Measurements from ENCODE around the gene ZHX3. TPM values are rescaled to one million over a fixed set of nuclear protein-coding genes. Genes with fewer than 3 reads are reported as not detected.

The ZHX3 gene
- total and polyA plus RNA-seq, 2 of the 4 experiments (the other 2 are of a cell fraction): 25.0 to 28.0 TPM

DNA sequence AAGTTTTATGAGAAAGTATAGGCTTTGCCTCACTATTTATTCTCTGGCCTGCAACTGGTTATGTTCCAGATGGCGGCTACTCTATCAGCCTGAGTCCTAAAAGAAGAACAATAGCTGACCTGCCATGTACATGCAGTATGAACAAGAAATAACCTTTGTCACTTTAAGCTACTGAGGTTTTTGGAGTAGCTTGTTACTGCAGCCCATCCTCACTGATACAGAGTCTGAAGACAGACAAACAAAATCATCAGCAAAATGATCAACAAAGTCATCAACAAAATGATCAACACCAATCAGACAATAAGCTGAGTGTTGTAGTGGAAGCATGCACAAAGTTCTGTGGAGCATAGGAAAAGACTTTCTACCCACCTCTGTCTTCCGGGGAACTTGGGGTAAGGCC, 97.7 kb downstream of the ZHX3 start:
- no peak overlapping the region for H3K56ac ChIP-seq (ENCODE audit: extremely low read depth, insufficient read depth, low read length)
- no peak overlapping the region for H2BK20ac ChIP-seq (ENCODE audit: low read depth, low read length)
- H3K4ac ChIP-seq (ENCODE audit: low read depth, low read length): no peak overlapping the region
- BruUV-seq (replicated peaks): no TSS peak
- H3K79me1 ChIP-seq (ENCODE audit: low read depth in 1 of 2, low read length in 2 of 2): peaks cover 25 to 46% of the 10 kb centered on the region in 2 experiments
- POLR2A ChIA-PET (ENCODE audit: unreplicated experiment): no interaction called here
- H3K4me2 ChIP-seq (ENCODE audit: low read depth, low read length): no peak overlapping the region
- no peaks in the 10 kb centered on the region for H3K9me3 ChIP-seq (ENCODE audit: control insufficient read depth, insufficient read depth, low read length)
- no CpG with 5 or more reads among the region's 2 CpGs for whole genome bisulfite sequencing, 2 experiments (ENCODE audit: extremely low coverage in 2 of 2, insufficient read length in 1 of 2)
- in situ Hi-C loops (cut with MboI; ENCODE audit: low sequenced_read_pairs): no loop called here
- no peak overlapping the region for H2BK15ac ChIP-seq (ENCODE audit: low read depth, low read length)
- no peak overlapping the region for H4K91ac ChIP-seq (ENCODE audit: insufficient read depth, low read depth, low read length)
- H2BK5ac ChIP-seq (ENCODE audit: low read depth, low read length, poor library complexity, severe bottlenecking): no peak overlapping the region
- H2BK120ac ChIP-seq (ENCODE audit: low read depth, low read length): no peak overlapping the region
- no peak overlapping the region for H4K8ac ChIP-seq (ENCODE audit: low read depth in 2 of 2, low read length in 2 of 2)
- H3K27ac ChIP-seq (ENCODE audit: insufficient read depth, low read length): no peak overlapping the region
- peaks cover 9% of the 10 kb centered on the region for H3K4me1 ChIP-seq (ENCODE audit: control insufficient read depth, insufficient read depth, low read length)
- no peak overlapping the region for H3K23ac ChIP-seq (ENCODE audit: low read depth, low read length)
- no peaks in the 10 kb centered on the region for H3K36me3 ChIP-seq (ENCODE audit: control insufficient read depth, insufficient read depth, low read length)
- intact Hi-C loops (cut with micrococcal nuclease): no loop called here
- no peaks in the 10 kb centered on the region; the same call in none of the 2 replicates for H3K9me1 ChIP-seq (ENCODE audit: insufficient read depth, low read length)
- CTCF ChIA-PET: no interaction called here
- H3K9ac ChIP-seq (ENCODE audit: low read depth, low read length): no peak overlapping the region
- ATAC-seq (ENCODE audit: low read depth): no peak
- H3K27me3 ChIP-seq (ENCODE audit: control insufficient read depth, insufficient read depth, low read length): no peaks in the 10 kb centered on the region
- no peaks in the 10 kb centered on the region; the same call in 1 of the 2 replicates for H4K20me1 ChIP-seq (ENCODE audit: insufficient read depth, low read length)
- no peak for DNase-seq
- TF ChIP-seq FOS (IDR thresholded peaks at IDR 0.05; ENCODE audit: low read depth, low read length) (no peak), RAD21 (IDR thresholded peaks at IDR 0.05; ENCODE audit: low read length) (no peak), CEBPB (IDR thresholded peaks at IDR 0.05; ENCODE audit: low read depth, low read length) (no peak), MAFK (IDR thresholded peaks at IDR 0.05; ENCODE audit: low read depth, low read length) (no peak)
- TF ChIP-seq, protein P1, sequence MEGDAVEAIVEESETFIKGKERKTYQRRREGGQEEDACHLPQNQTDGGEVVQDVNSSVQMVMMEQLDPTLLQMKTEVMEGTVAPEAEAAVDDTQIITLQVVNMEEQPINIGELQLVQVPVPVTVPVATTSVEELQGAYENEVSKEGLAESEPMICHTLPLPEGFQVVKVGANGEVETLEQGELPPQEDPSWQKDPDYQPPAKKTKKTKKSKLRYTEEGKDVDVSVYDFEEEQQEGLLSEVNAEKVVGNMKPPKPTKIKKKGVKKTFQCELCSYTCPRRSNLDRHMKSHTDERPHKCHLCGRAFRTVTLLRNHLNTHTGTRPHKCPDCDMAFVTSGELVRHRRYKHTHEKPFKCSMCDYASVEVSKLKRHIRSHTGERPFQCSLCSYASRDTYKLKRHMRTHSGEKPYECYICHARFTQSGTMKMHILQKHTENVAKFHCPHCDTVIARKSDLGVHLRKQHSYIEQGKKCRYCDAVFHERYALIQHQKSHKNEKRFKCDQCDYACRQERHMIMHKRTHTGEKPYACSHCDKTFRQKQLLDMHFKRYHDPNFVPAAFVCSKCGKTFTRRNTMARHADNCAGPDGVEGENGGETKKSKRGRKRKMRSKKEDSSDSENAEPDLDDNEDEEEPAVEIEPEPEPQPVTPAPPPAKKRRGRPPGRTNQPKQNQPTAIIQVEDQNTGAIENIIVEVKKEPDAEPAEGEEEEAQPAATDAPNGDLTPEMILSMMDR (conservative IDR thresholded peaks at IDR 0.05; ENCODE audit: low read depth, low read length): no peak
- TF ChIP-seq, protein P2, sequence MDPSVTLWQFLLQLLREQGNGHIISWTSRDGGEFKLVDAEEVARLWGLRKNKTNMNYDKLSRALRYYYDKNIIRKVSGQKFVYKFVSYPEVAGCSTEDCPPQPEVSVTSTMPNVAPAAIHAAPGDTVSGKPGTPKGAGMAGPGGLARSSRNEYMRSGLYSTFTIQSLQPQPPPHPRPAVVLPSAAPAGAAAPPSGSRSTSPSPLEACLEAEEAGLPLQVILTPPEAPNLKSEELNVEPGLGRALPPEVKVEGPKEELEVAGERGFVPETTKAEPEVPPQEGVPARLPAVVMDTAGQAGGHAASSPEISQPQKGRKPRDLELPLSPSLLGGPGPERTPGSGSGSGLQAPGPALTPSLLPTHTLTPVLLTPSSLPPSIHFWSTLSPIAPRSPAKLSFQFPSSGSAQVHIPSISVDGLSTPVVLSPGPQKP (IDR thresholded peaks at IDR 0.05; ENCODE audit: borderline replicate concordance, low read depth, low read length): no peak
- TF ChIP-seq, protein P3, sequence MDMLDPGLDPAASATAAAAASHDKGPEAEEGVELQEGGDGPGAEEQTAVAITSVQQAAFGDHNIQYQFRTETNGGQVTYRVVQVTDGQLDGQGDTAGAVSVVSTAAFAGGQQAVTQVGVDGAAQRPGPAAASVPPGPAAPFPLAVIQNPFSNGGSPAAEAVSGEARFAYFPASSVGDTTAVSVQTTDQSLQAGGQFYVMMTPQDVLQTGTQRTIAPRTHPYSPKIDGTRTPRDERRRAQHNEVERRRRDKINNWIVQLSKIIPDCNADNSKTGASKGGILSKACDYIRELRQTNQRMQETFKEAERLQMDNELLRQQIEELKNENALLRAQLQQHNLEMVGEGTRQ (IDR thresholded peaks at IDR 0.05; ENCODE audit: low read depth, low read length): no peak
- H4K5ac ChIP-seq (ENCODE audit: low read depth, low read length): no peak overlapping the region
- H3K14ac ChIP-seq (replicated peaks; ENCODE audit: low read depth, low read length): no peak overlapping the region
- H3K4me3 ChIP-seq (ENCODE audit: insufficient read depth, low read depth, low read length): no peak overlapping the region
- no peak overlapping the region for H3K18ac ChIP-seq (ENCODE audit: low read depth, low read length)
- H2AK9ac ChIP-seq (replicated peaks; ENCODE audit: low read depth, low read length, poor library complexity): no peak overlapping the region
- no peak overlapping the region for H2AK5ac ChIP-seq (ENCODE audit: low read depth, low read length)
- dilution Hi-C loops (cut with HindIII; ENCODE audit: low sequenced_read_pairs, unreplicated experiment): no loop called here
- H2AFZ ChIP-seq (replicated peaks; ENCODE audit: low read length, poor library complexity): no peak overlapping the region
